A549 (cell line): Measurements from ENCODE around the gene SLC25A25. TPM values are rescaled to one million over a fixed set of nuclear protein-coding genes. Genes with fewer than 3 reads are reported as not detected.

Source experiments
- ATAC-seq, 2 experiments: fragments of 200-7000 bp in 1 of 2; fragments of >200 bp in 1 of 2; cut with Nextera tagmentation in 1 of 2; cut with Tn5 transposase in 1 of 2; 3 replicates each; pipeline versions ENCODE4 v1.8.0 to v1.9.1; 2018 to 2020; ENCODE audit warnings: mild to moderate bottlenecking in 1 of 2, moderate library complexity in 1 of 2
- CTCF ChIA-PET: fragments of 300-600 bp; sonication (Branson Sonifier 250); formaldehyde crosslinking; extraction: SDS; loops from one replicate; lab custom pipeline; 2021; ENCODE audit warnings: antibody characterized with exemption, inconsistent platforms; lab: Yijun Ruan, JAX
- POLR2A ChIA-PET: fragments of 350-600 bp; formaldehyde crosslinking; extraction: SDS; loops from one replicate; lab custom pipeline; 2021; ENCODE audit warnings: antibody characterized with exemption, inconsistent platforms; lab: Yijun Ruan, JAX
- DNase-seq, 2 experiments: peaks; one replicate each; pipeline versions ENCODE4 v3.0.0 to v3.0.0-alpha.2; 2011 to 2016; ENCODE audit warnings: low read depth in 1 of 2, low spot score in 1 of 2
- FAIRE-seq: peaks from 2 replicates; lab custom pipeline; 2011; peaks lifted over from hg19 to GRCh38; lab: Jason Lieb, UNC
- H3K27ac ChIP-seq, 2 experiments: fragments of >200 bp; sonication (Bioruptor Twin); formaldehyde crosslinking; 3 replicates each; pipeline ENCODE4 v1.5.1; 2016 to 2017
- H3K4me1 ChIP-seq: fragments of >200 bp; sonication (Bioruptor Twin); formaldehyde crosslinking; 3 replicates; pipeline ENCODE4 v1.6.1; 2016
- H3K4me2 ChIP-seq: fragments of >200 bp; sonication (Bioruptor Twin); formaldehyde crosslinking; 3 replicates; pipeline ENCODE4 v1.6.1; 2016
- H3K4me3 ChIP-seq: fragments of >200 bp; sonication (Bioruptor Twin); formaldehyde crosslinking; 3 replicates; pipeline ENCODE4 v1.5.1; 2016
- H3K9me3 ChIP-seq: fragments of >200 bp; sonication (Bioruptor Twin); formaldehyde crosslinking; 3 replicates; pipeline ENCODE4 v1.6.1; 2016
- CTCF ChIP-seq: fragments of >200 bp; sonication (Bioruptor Twin); formaldehyde crosslinking; IDR thresholded peaks from 3 replicates; pipeline ENCODE4 v1.5.1; 2016
- ESRRA ChIP-seq: fragments of 150-350 bp; IDR thresholded peaks from 2 replicates; pipeline ENCODE4 v1.6.1; 2014; ENCODE audit warnings: mild to moderate bottlenecking, low read length, borderline replicate concordance
- GATA3 ChIP-seq: IDR thresholded peaks from 2 replicates; pipeline ENCODE4 v1.6.1; 2012; ENCODE audit warnings: borderline replicate concordance
- HES2 ChIP-seq: fragments of >200 bp; sonication (Bioruptor Twin); formaldehyde crosslinking; IDR thresholded peaks from 2 replicates; pipeline ENCODE4 v1.6.1; 2016
- HOXB5 ChIP-seq: fragments of 250-450 bp; sonication (Bioruptor Pico); IDR thresholded peaks from 2 replicates; pipeline ENCODE4 v1.5.0; 2020; ENCODE audit warnings: mild to moderate bottlenecking, moderate library complexity
- KDM5A ChIP-seq: fragments of 200-600 bp; sonication (generic); IDR thresholded peaks from 2 replicates; pipeline ENCODE4 v1.6.1; 2016; ENCODE audit warnings: antibody characterized with exemption, mild to moderate bottlenecking
- MYC ChIP-seq: IDR thresholded peaks from 2 replicates; pipeline ENCODE4 v1.6.1; 2012; ENCODE audit warnings: mild to moderate bottlenecking, inconsistent platforms, low read length, improper control_type of control experiment, borderline replicate concordance
- NFE2L2 ChIP-seq: fragments of 150-350 bp; conservative IDR thresholded peaks from 2 replicates; pipeline ENCODE4 v1.6.1; 2014; ENCODE audit warnings: low read length
- NPAS2 ChIP-seq: fragments of 250-450 bp; sonication (Bioruptor Pico); IDR thresholded peaks from 2 replicates; pipeline ENCODE4 v1.8.0; 2022; ENCODE audit warnings: mild to moderate bottlenecking, moderate library complexity, borderline replicate concordance
- PBX3 ChIP-seq: IDR thresholded peaks from 2 replicates; pipeline ENCODE4 v1.6.1; 2012
- PHF8 ChIP-seq: fragments of 200-600 bp; sonication (generic); IDR thresholded peaks from 2 replicates; pipeline ENCODE4 v1.6.1; 2016; ENCODE audit warnings: low read depth, mild to moderate bottlenecking, antibody characterized with exemption, moderate library complexity, borderline replicate concordance
- POLR2AphosphoS2 ChIP-seq: conservative IDR thresholded peaks from 2 replicates; pipeline ENCODE4 v1.6.1; 2012; ENCODE audit warnings: low read length, improper control_type of control experiment, inconsistent platforms
- RAD21 ChIP-seq, 2 experiments: fragments of >200 bp in 1 of 2; sonication (Bioruptor Twin) in 1 of 2; formaldehyde crosslinking in 1 of 2; IDR thresholded peaks in 1 of 2; conservative IDR thresholded peaks in 1 of 2; 2 replicates in 1 of 2; 3 replicates in 1 of 2; pipeline ENCODE4 v1.6.1; 2012 to 2018; ENCODE audit warnings: inconsistent platforms in 1 of 2
- RFX5 ChIP-seq: fragments of 450-650 bp; IDR thresholded peaks from 2 replicates; pipeline ENCODE4 v1.7.1; 2014; ENCODE audit warnings: antibody characterized with exemption, mild to moderate bottlenecking, moderate library complexity
- ZC3H11A ChIP-seq: fragments of 450-650 bp; IDR thresholded peaks from 2 replicates; pipeline ENCODE4 v1.6.1; 2014; ENCODE audit warnings: antibody characterized with exemption, mild to moderate bottlenecking
- ZFP36 ChIP-seq: fragments of 450-650 bp; IDR thresholded peaks from 2 replicates; pipeline ENCODE4 v1.6.1; 2014; ENCODE audit warnings: borderline replicate concordance; ENCODE audit not compliant: partially characterized antibody
- WGBS: methylation state at CpG from one replicate; pipeline ENCODE4 v1.1.6; 2017; ENCODE audit errors: missing lambda C conversion rate; 5-methylcytosine and 5-hydroxymethylcytosine counted together
- polyA plus RNA-seq, 4 experiments: library from polyadenylated mRNA; depleted of rRNA in 3 of 4; stranded (reverse); fragments of >200 nt; fragmentation: RNase III in 1 of 4; extraction: RNeasy Plus Mini Kit Qiagen cat#74134 plus additional on column Dnase treatment in 1 of 4; gene quantifications; 2 replicates in 3 of 4; 3 replicates in 1 of 4; pipeline ENCODE4 v1.2.3, GENCODE V29; 2011 to 2017
- TF ChIP-seq, protein P1 (sequence below): fragments of 250-450 bp; sonication (Bioruptor Pico); IDR thresholded peaks from 2 replicates; pipeline ENCODE4 v1.5.0; 2021; ENCODE audit warnings: mild to moderate bottlenecking, moderate library complexity, borderline replicate concordance
- TF ChIP-seq, protein P2 (sequence below): fragments of 150-350 bp; IDR thresholded peaks from 2 replicates; pipeline ENCODE4 v1.6.1; 2014; ENCODE audit warnings: low read depth, mild to moderate bottlenecking, low read length

Gene SLC25A25
- polyA plus RNA-seq, 2 of the 4 experiments (the other 2 are of a cell fraction): 7.0 TPM

- TF ChIP-seq, protein P1, sequence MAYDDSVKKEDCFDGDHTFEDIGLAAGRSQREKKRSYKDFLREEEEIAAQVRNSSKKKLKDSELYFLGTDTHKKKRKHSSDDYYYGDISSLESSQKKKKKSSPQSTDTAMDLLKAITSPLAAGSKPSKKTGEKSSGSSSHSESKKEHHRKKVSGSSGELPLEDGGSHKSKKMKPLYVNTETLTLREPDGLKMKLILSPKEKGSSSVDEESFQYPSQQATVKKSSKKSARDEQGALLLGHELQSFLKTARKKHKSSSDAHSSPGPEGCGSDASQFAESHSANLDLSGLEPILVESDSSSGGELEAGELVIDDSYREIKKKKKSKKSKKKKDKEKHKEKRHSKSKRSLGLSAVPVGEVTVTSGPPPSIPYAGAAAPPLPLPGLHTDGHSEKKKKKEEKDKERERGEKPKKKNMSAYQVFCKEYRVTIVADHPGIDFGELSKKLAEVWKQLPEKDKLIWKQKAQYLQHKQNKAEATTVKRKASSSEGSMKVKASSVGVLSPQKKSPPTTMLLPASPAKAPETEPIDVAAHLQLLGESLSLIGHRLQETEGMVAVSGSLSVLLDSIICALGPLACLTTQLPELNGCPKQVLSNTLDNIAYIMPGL: no peak
- TF ChIP-seq NFE2L2: no peak
- no peak for TF ChIP-seq KDM5A
- no peak for TF ChIP-seq ESRRA
Observed at GRCh38 chr9:128115187-128116103, 47.4 kb downstream of the SLC25A25 start (continued).

- FAIRE-seq: no peak
- Histone ChIP-seq H3K4me2 (no peak overlapping the region), H3K4me3 (no peak overlapping the region), H3K27ac (no peak overlapping the region), H3K9me3 (no peaks in the 10 kb centered on the region), H3K4me1 (0 out of 3 replicates have a peak, but pooled peaks cover 2% of the 10 kb centered on the region)
- DNase-seq: no peak
- WGBS: 87% methylated on average over 16 of the region's 16 CpGs
- ChIA-PET POLR2A (no interaction called here), CTCF (interaction anchor here (0.7 to 13.0 kb wide), 24 partner anchors 11 to 527 kb away, joined by 3 to 290 read pairs (median 5); partner anchors contain the start of genes BBLN, EEIG1 and PTGES2)
- ATAC-seq: no peak
- TF ChIP-seq HOXB5 (CRISPR knock-in tag) (no peak), NPAS2 (CRISPR knock-in tag) (no peak), KDM5A (no peak), RAD21 (conservative IDR thresholded peaks at IDR 0.05 in 1 of 2, IDR thresholded peaks at IDR 0.05 in 1 of 2) (no peak), ZFP36 (no peak), RFX5 (no peak), CTCF (no peak), PBX3 (no peak), POLR2AphosphoS2 (no peak), MYC (no peak), ZC3H11A (no peak), GATA3 (no peak), PHF8 (no peak), HES2 (no peak), NFE2L2 (no peak), ESRRA (no peak)
- TF ChIP-seq, protein P2, sequence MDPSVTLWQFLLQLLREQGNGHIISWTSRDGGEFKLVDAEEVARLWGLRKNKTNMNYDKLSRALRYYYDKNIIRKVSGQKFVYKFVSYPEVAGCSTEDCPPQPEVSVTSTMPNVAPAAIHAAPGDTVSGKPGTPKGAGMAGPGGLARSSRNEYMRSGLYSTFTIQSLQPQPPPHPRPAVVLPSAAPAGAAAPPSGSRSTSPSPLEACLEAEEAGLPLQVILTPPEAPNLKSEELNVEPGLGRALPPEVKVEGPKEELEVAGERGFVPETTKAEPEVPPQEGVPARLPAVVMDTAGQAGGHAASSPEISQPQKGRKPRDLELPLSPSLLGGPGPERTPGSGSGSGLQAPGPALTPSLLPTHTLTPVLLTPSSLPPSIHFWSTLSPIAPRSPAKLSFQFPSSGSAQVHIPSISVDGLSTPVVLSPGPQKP: no peak
- TF ChIP-seq, protein P1: no peak
Observed at GRCh38 chr9:128116104-128117083, 48.4 kb downstream of the SLC25A25 start.
